HCT116 (cell line): ENCODE results near the gene DEPDC7. TPM values are rescaled to one million over a fixed set of nuclear protein-coding genes. Genes with fewer than 3 reads are reported as not detected.

ENCODE experiments used
- ATAC-seq: fragments of 200-7000 bp; cut with Tn5 transposase; 2 replicates; pipeline ENCODE4 v1.9.1; 2020; ENCODE audit warnings: mild to moderate bottlenecking, moderate library complexity
- BruUV-seq: library from RNA; stranded (reverse); fragments of 400-500 nt; replicated peaks from 2 replicates; lab custom pipeline; 2021; lab: Mats Ljungman, UMichigan
- CTCF ChIA-PET: fragments of 300-600 bp; sonication (Branson Sonifier 250); formaldehyde crosslinking; loops from one replicate; lab custom pipeline; 2021; ENCODE audit warnings: antibody characterized with exemption; lab: Charles Lee
- POLR2A ChIA-PET: fragments of 300-600, 350-600 bp; sonication (Branson Sonifier 250); formaldehyde crosslinking; loops from one replicate; lab custom pipeline; 2021; ENCODE audit warnings: antibody characterized with exemption; lab: Charles Lee
- RAD21 ChIA-PET, 2 experiments: fragments of 300-600 bp; sonication (Branson Sonifier 250); formaldehyde crosslinking; loops; one replicate each; lab custom pipeline; 2023; ENCODE audit warnings: low total read pairs in 2 of 2; ENCODE audit not compliant: uncharacterized antibody in 2 of 2, unreplicated experiment in 2 of 2, low non-redundant PET in 1 of 2; lab: Charles Lee
- DNase-seq: peaks from one replicate; pipeline ENCODE4 v3.0.0-alpha.2; 2010; ENCODE audit warnings: low read depth, low spot score
- H2AFZ ChIP-seq: fragments of 200-600 bp; shearing (Covaris generic), sonication (generic); 2 replicates; pipeline ENCODE4 v1.6.1; 2017; ENCODE audit warnings: low read depth, mixed run types, mixed read lengths, antibody characterized with exemption, low read length; ENCODE audit not compliant: poor library complexity, severe bottlenecking
- H3K27ac ChIP-seq: 2 replicates; pipeline ENCODE4 v1.5.1; 2012; ENCODE audit warnings: low read depth, low read length
- H3K27me3 ChIP-seq: fragments of 200-600 bp; sonication (generic); 2 replicates; pipeline ENCODE4 v1.6.1; 2016; ENCODE audit warnings: mixed run types, low read length, mixed read lengths; ENCODE audit not compliant: insufficient read depth
- H3K36me3 ChIP-seq, 2 experiments: fragments of 200-500 bp in 1 of 2; fragments of 200-600 bp in 1 of 2; sonication (Bioruptor generic) in 1 of 2; sonication (generic) in 1 of 2; 2 replicates each; pipeline versions ENCODE4 v1.5.1 to v1.6.1; 2014 to 2016; ENCODE audit warnings: low read length in 2 of 2, inconsistent platforms in 1 of 2, mixed read lengths in 1 of 2, mixed run types in 1 of 2; ENCODE audit not compliant: insufficient read depth in 2 of 2, control insufficient read depth in 1 of 2
- H3K4me1 ChIP-seq, 2 experiments: fragments of 200-600 bp in 1 of 2; sonication (generic) in 1 of 2; 2 replicates each; pipeline versions ENCODE4 v1.5.1 to v1.6.1; 2012 to 2017; ENCODE audit warnings: low read length in 2 of 2, inconsistent platforms in 1 of 2, mild to moderate bottlenecking in 1 of 2, mixed read lengths in 1 of 2, mixed run types in 1 of 2, moderate library complexity in 1 of 2; ENCODE audit not compliant: insufficient read depth in 2 of 2, control insufficient read depth in 1 of 2
- H3K4me2 ChIP-seq: fragments of 200-600 bp; sonication (generic); 2 replicates; pipeline ENCODE4 v1.6.1; 2017; ENCODE audit warnings: mixed run types, low read length, mixed read lengths
- H3K4me3 ChIP-seq, 2 experiments: fragments of 200-600 bp in 1 of 2; sonication (generic) in 1 of 2; replicated peaks in 1 of 2; 2 replicates each; pipeline ENCODE4 v1.5.1; 2011 to 2016; ENCODE audit warnings: low read length in 2 of 2, control low read depth in 1 of 2, low read depth in 1 of 2, mild to moderate bottlenecking in 1 of 2, mixed read lengths in 1 of 2, mixed run types in 1 of 2
- H3K79me2 ChIP-seq: fragments of 200-600 bp; sonication (generic); 2 replicates; pipeline ENCODE4 v1.6.1; 2017; ENCODE audit warnings: mild to moderate bottlenecking, mixed run types, low read length, moderate library complexity, mixed read lengths; ENCODE audit not compliant: insufficient read depth
- H3K9ac ChIP-seq: fragments of 200-600 bp; sonication (generic); 2 replicates; pipeline ENCODE4 v1.6.1; 2016; ENCODE audit warnings: low read length, mixed read lengths
- H3K9me2 ChIP-seq: fragments of 200-600 bp; sonication (generic), shearing (Covaris generic); 2 replicates; pipeline ENCODE4 v1.6.1; 2017; ENCODE audit warnings: mixed run types, mild to moderate bottlenecking, moderate library complexity; ENCODE audit not compliant: insufficient read depth
- H3K9me3 ChIP-seq, 2 experiments: fragments of 200-500 bp in 1 of 2; fragments of 200-600 bp in 1 of 2; sonication (Bioruptor generic) in 1 of 2; sonication (generic) in 1 of 2; 2 replicates each; pipeline ENCODE4 v1.6.1; 2014 to 2017; ENCODE audit warnings: low read length in 2 of 2, mixed read lengths in 2 of 2, inconsistent platforms in 1 of 2, low read depth in 1 of 2, mild to moderate bottlenecking in 1 of 2, mixed run types in 1 of 2, moderate library complexity in 1 of 2; ENCODE audit not compliant: control insufficient read depth in 1 of 2, insufficient read depth in 1 of 2
- H4K20me1 ChIP-seq: fragments of 200-600 bp; sonication (generic), shearing (Covaris generic); 2 replicates; pipeline ENCODE4 v1.6.1; 2017; ENCODE audit warnings: mixed run types, mild to moderate bottlenecking, moderate library complexity; ENCODE audit not compliant: insufficient read depth
- CBX3 ChIP-seq: IDR thresholded peaks from 2 replicates; pipeline ENCODE4 v1.6.1; 2012; ENCODE audit warnings: low read depth
- CEBPB ChIP-seq: IDR thresholded peaks from 2 replicates; pipeline ENCODE4 v1.6.1; 2012; ENCODE audit warnings: low read depth
- CTCF ChIP-seq, 3 experiments: fragments of 200-600 bp in 1 of 3; sonication (generic) in 1 of 3; IDR thresholded peaks in 2 of 3; conservative IDR thresholded peaks in 1 of 3; 2 replicates each; pipeline ENCODE4 v1.5.1; 2012 to 2017; ENCODE audit warnings: low read depth in 2 of 3, low read length in 2 of 3, antibody characterized with exemption in 1 of 3, borderline replicate concordance in 1 of 3, control low read depth in 1 of 3, mild to moderate bottlenecking in 1 of 3, mixed read lengths in 1 of 3, mixed run types in 1 of 3, moderate library complexity in 1 of 3; ENCODE audit not compliant: insufficient read depth in 1 of 3
- EGR1 ChIP-seq: IDR thresholded peaks from 2 replicates; pipeline ENCODE4 v1.6.1; 2012; ENCODE audit warnings: low read depth
- EZH2 ChIP-seq: fragments of 200-600 bp; sonication (generic); IDR thresholded peaks from 2 replicates; pipeline ENCODE4 v1.6.1; 2017; ENCODE audit warnings: antibody characterized with exemption, mixed run types
- EZH2phosphoT487 ChIP-seq: fragments of 200-600 bp; IDR thresholded peaks from 2 replicates; pipeline ENCODE4 v1.6.1; 2018; ENCODE audit warnings: antibody characterized with exemption, borderline replicate concordance
- FOSL1 ChIP-seq: IDR thresholded peaks from 2 replicates; pipeline ENCODE4 v1.6.1; 2012; ENCODE audit warnings: low read depth
- JUND ChIP-seq: IDR thresholded peaks from 2 replicates; pipeline ENCODE4 v1.6.1; 2012
- POLR2A ChIP-seq: IDR thresholded peaks from 2 replicates; pipeline ENCODE4 v1.7.0; 2011; ENCODE audit warnings: borderline replicate concordance; ENCODE audit not compliant: insufficient read depth, insufficient read length; ENCODE audit errors: extremely low read depth
- POLR2AphosphoS5 ChIP-seq: IDR thresholded peaks from 2 replicates; pipeline ENCODE4 v1.6.1; 2011; ENCODE audit warnings: mild to moderate bottlenecking, low read depth, low read length, moderate library complexity
- SIN3A ChIP-seq: IDR thresholded peaks from 2 replicates; pipeline ENCODE4 v1.6.1; 2012; ENCODE audit warnings: low read depth
- SP1 ChIP-seq: IDR thresholded peaks from 2 replicates; pipeline ENCODE4 v1.6.1; 2012; ENCODE audit warnings: low read depth
- YY1 ChIP-seq: IDR thresholded peaks from 2 replicates; pipeline ENCODE4 v1.6.1; 2011; ENCODE audit warnings: low read length, low read depth, moderate library complexity, mild to moderate bottlenecking; ENCODE audit not compliant: insufficient replicate concordance; ENCODE audit errors: extremely low read depth
- ZFX ChIP-seq: fragments of 450-650 bp; IDR thresholded peaks from 2 replicates; pipeline ENCODE4 v1.6.1; 2017
- ZNF274 ChIP-seq: fragments of 200-500 bp; sonication (Bioruptor generic); IDR thresholded peaks from 2 replicates; pipeline ENCODE4 v1.6.1; 2014; ENCODE audit warnings: mild to moderate bottlenecking, low read depth, low read length, inconsistent platforms
- intact Hi-C: fragments of 100-400 bp; cut with micrococcal nuclease; formaldehyde crosslinking; loops from 2 replicates; pipeline ENCODE4 v1.10.0; 2022
- total RNA-seq: library from RNA; stranded (reverse); gene quantifications from one replicate; pipeline ENCODE4 v1.2.1, GENCODE V29; 2021; ENCODE audit not compliant: unreplicated experiment
- TF ChIP-seq, protein P1 (sequence below): IDR thresholded peaks from 2 replicates; pipeline ENCODE4 v1.6.1; 2011; ENCODE audit warnings: mild to moderate bottlenecking, low read length, moderate library complexity; ENCODE audit not compliant: insufficient replicate concordance; ENCODE audit errors: extremely low read depth
- TF ChIP-seq, protein P2 (sequence below): IDR thresholded peaks from 2 replicates; pipeline ENCODE4 v1.6.1; 2012; ENCODE audit warnings: low read depth

DEPDC7 gene
- total RNA-seq, 1 experiment from 2014 or later: 7.3 TPM

DNA sequence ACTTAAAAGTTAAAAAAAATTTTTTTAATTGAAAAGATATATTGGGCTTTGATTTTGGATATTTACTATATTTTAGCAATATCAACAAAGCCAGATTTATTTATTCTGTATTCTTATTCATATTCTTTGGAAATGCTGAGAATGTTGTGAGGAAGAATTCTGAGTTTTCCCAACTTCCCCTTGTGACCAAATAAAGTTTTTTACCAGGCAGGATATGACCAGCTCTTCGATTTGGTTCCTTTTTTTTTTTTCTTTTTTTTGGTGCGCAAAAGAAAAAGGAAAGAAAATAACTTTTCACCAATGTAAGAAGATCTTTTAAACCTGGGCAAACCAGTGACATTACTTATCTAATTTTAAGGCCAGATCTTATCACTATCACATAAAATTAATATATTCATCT lies 36.6 kb downstream of the DEPDC7 start:
- Histone ChIP-seq H3K4me3 (no peak overlapping the region), H3K27me3 (no peaks in the 10 kb centered on the region), H3K4me2 (no peak overlapping the region), H2AFZ (no peak overlapping the region), H3K9me2 (no peaks in the 10 kb centered on the region), H3K4me1 (no peaks in the 10 kb centered on the region), H4K20me1 (no peaks in the 10 kb centered on the region), H3K36me3 (no peaks in the 10 kb centered on the region), H3K9ac (no peak overlapping the region), H3K27ac (no peak overlapping the region), H3K79me2 (no peaks in the 10 kb centered on the region), H3K9me3 (no peaks in the 10 kb centered on the region)
- ChIA-PET POLR2A (no interaction called here), RAD21 (no interaction called here), CTCF (no interaction called here)
- no TSS peak for BruUV-seq
- no peak for ATAC-seq
- no peak for TF ChIP-seq JUND
- no peak for TF ChIP-seq ZFX
- no peak for TF ChIP-seq YY1
- TF ChIP-seq POLR2AphosphoS5: no peak
- no peak for TF ChIP-seq CTCF (IDR thresholded peaks at IDR 0.05 in 2 of 3, conservative IDR thresholded peaks at IDR 0.05 in 1 of 3; ENCODE audit: borderline replicate concordance in 1 of 3, insufficient read depth in 1 of 3, low read depth in 2 of 3, low read length in 2 of 3)
- TF ChIP-seq EZH2phosphoT487: no peak
- TF ChIP-seq SP1: no peak
- TF ChIP-seq CBX3: no peak
- TF ChIP-seq, protein P1, sequence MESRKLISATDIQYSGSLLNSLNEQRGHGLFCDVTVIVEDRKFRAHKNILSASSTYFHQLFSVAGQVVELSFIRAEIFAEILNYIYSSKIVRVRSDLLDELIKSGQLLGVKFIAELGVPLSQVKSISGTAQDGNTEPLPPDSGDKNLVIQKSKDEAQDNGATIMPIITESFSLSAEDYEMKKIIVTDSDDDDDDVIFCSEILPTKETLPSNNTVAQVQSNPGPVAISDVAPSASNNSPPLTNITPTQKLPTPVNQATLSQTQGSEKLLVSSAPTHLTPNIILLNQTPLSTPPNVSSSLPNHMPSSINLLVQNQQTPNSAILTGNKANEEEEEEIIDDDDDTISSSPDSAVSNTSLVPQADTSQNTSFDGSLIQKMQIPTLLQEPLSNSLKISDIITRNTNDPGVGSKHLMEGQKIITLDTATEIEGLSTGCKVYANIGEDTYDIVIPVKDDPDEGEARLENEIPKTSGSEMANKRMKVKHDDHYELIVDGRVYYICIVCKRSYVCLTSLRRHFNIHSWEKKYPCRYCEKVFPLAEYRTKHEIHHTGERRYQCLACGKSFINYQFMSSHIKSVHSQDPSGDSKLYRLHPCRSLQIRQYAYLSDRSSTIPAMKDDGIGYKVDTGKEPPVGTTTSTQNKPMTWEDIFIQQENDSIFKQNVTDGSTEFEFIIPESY: no peak
- TF ChIP-seq FOSL1: no peak
- no peak for TF ChIP-seq EZH2
- no peak for TF ChIP-seq POLR2A
- TF ChIP-seq EGR1: no peak
- TF ChIP-seq SIN3A: no peak
- no peak for TF ChIP-seq CEBPB
- TF ChIP-seq ZNF274: no peak
- TF ChIP-seq, protein P2, sequence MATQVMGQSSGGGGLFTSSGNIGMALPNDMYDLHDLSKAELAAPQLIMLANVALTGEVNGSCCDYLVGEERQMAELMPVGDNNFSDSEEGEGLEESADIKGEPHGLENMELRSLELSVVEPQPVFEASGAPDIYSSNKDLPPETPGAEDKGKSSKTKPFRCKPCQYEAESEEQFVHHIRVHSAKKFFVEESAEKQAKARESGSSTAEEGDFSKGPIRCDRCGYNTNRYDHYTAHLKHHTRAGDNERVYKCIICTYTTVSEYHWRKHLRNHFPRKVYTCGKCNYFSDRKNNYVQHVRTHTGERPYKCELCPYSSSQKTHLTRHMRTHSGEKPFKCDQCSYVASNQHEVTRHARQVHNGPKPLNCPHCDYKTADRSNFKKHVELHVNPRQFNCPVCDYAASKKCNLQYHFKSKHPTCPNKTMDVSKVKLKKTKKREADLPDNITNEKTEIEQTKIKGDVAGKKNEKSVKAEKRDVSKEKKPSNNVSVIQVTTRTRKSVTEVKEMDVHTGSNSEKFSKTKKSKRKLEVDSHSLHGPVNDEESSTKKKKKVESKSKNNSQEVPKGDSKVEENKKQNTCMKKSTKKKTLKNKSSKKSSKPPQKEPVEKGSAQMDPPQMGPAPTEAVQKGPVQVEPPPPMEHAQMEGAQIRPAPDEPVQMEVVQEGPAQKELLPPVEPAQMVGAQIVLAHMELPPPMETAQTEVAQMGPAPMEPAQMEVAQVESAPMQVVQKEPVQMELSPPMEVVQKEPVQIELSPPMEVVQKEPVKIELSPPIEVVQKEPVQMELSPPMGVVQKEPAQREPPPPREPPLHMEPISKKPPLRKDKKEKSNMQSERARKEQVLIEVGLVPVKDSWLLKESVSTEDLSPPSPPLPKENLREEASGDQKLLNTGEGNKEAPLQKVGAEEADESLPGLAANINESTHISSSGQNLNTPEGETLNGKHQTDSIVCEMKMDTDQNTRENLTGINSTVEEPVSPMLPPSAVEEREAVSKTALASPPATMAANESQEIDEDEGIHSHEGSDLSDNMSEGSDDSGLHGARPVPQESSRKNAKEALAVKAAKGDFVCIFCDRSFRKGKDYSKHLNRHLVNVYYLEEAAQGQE: no peak
- no peak for DNase-seq
- intact Hi-C loops: no loop called here
